Activated CD4-positive, alpha-beta T cell treated with anti-CD3 and anti-CD28 coated beads, Interleukin-2, amount 10 ng/mL, durations not matched to agents 24 days and 14 days (primary cell): ENCODE data around the gene DIP2B. TPM values are rescaled to one million over a fixed set of nuclear protein-coding genes. Genes with fewer than 3 reads are reported as not detected.

Experiments used
- DNase-seq: peaks from one replicate; pipeline ENCODE4 v3.0.0; 2022
- H3K27ac Mint-ChIP-seq: one replicate; pipeline ENCODE4 v1.8.0; 2022; ENCODE audit warnings: mild to moderate bottlenecking, mixed read lengths
- H3K27me3 Mint-ChIP-seq: one replicate; pipeline ENCODE4 v1.8.0; 2022; ENCODE audit warnings: mixed read lengths
- H3K36me3 Mint-ChIP-seq: one replicate; pipeline ENCODE4 v1.8.0; 2022; ENCODE audit warnings: low read depth, mild to moderate bottlenecking, mixed read lengths
- H3K4me1 Mint-ChIP-seq: one replicate; pipeline ENCODE4 v1.8.0; 2021; ENCODE audit warnings: mixed read lengths
- H3K4me3 Mint-ChIP-seq: one replicate; pipeline ENCODE4 v1.8.0; 2022; ENCODE audit warnings: mild to moderate bottlenecking, moderate library complexity, mixed read lengths
- H3K9me3 Mint-ChIP-seq: one replicate; pipeline ENCODE4 v1.8.0; 2021; ENCODE audit warnings: mixed read lengths
- intact Hi-C: fragments of 100-400 bp; cut with micrococcal nuclease; formaldehyde crosslinking; loops from one replicate; pipeline ENCODE4 v1.15.1; 2023
- total RNA-seq: library from RNA; stranded (reverse); gene quantifications from 2 replicates; pipeline ENCODE4 v1.2.3, GENCODE V29; 2022

Gene DIP2B
- total RNA-seq, 1 donor from 2014 or later, result 29.4 TPM

- intact Hi-C loops, result no loop called here
- peak; percentile 73 for DNase-seq
- Mint-ChIP-seq H3K27ac (peak overlapping the region; percentile 65), H3K4me1 (peaks cover 13% of the 10 kb centered on the region), H3K27me3 (no peaks in the 10 kb centered on the region), H3K36me3 (no peaks in the 10 kb centered on the region), H3K9me3 (no peaks in the 10 kb centered on the region), H3K4me3 (peak overlapping the region; percentile 15)
Observed at GRCh38 chr12:50589650-50590435, 85.1 kb downstream of the DIP2B start.

GRCh38 chr12:50590869-50591268, 86.1 kb downstream of the DIP2B start:
- no peak for DNase-seq
- Mint-ChIP-seq H3K4me1 (peaks cover 12% of the 10 kb centered on the region), H3K36me3 (no peaks in the 10 kb centered on the region), H3K27ac (no peak overlapping the region), H3K27me3 (no peaks in the 10 kb centered on the region), H3K4me3 (no peak overlapping the region), H3K9me3 (no peaks in the 10 kb centered on the region)
- intact Hi-C loops, result no loop called here

DNA sequence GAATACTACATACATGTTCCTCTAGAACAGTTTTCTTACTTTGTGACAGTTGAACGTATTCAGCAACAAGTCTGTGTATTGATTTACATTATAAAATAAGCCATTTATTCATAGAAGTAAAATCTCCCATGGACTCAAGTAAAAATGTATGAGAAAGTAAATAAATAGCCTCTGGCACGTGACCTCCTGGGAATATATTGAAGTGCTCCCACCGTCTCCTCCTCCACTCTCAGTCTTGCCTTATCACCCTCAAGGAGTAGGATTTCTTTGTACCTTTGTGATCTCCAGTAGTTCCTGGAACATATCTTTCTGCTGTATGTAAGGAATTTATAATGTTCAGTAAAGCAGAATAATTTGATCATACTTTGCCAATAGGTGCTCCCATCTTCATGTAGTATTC, 90.9 kb downstream of the DIP2B start:
- peaks cover 15% of the 10 kb centered on the region for H3K4me1 Mint-ChIP-seq
- no peak for DNase-seq

GRCh38 chr12:50597200-50598195, 92.7 kb downstream of the DIP2B start:
- intact Hi-C loops, result loop anchor here (1.0 to 5.0 kb wide), 5 partner anchors 40 to 93 kb away; partner anchors contain the start of gene DIP2B
- H3K36me3 Mint-ChIP-seq, result peaks cover 8% of the 10 kb centered on the region
- H3K9me3 Mint-ChIP-seq, result no peaks in the 10 kb centered on the region
- H3K27ac Mint-ChIP-seq, result peak overlapping the region; percentile 68
- no peaks in the 10 kb centered on the region for H3K27me3 Mint-ChIP-seq
- peak; percentile 81 for DNase-seq
- H3K4me1 Mint-ChIP-seq, result peaks cover 21% of the 10 kb centered on the region
- peak overlapping the region; percentile 17 for H3K4me3 Mint-ChIP-seq

More for the DNA sequence above, 90.9 kb downstream of the DIP2B start:
- no peaks in the 10 kb centered on the region for H3K27me3 Mint-ChIP-seq
- no peak overlapping the region for H3K4me3 Mint-ChIP-seq
- intact Hi-C loops, result loop anchor here (2.0 to 5.0 kb wide), 4 partner anchors 38 to 91 kb away; partner anchors contain the start of gene DIP2B
- H3K9me3 Mint-ChIP-seq, result no peaks in the 10 kb centered on the region
- H3K27ac Mint-ChIP-seq, result peak overlapping the region; percentile 34
- peaks cover 3% of the 10 kb centered on the region for H3K36me3 Mint-ChIP-seq

- H3K27ac Mint-ChIP-seq, result peak overlapping the region; percentile 75
- H3K9me3 Mint-ChIP-seq, result no peaks in the 10 kb centered on the region
- peaks cover 21% of the 10 kb centered on the region for H3K4me1 Mint-ChIP-seq
- peaks cover 8% of the 10 kb centered on the region for H3K36me3 Mint-ChIP-seq
- DNase-seq, result no peak
- H3K4me3 Mint-ChIP-seq, result peak overlapping the region; percentile 44
- H3K27me3 Mint-ChIP-seq, result no peaks in the 10 kb centered on the region
- intact Hi-C loops, result loop anchor here (5.0 kb wide), 2 partner anchors 41 to 66 kb away; no protein-coding TSS in a partner anchor
Observed at GRCh38 chr12:50598321-50598862, 93.6 kb downstream of the DIP2B start.

DNA sequence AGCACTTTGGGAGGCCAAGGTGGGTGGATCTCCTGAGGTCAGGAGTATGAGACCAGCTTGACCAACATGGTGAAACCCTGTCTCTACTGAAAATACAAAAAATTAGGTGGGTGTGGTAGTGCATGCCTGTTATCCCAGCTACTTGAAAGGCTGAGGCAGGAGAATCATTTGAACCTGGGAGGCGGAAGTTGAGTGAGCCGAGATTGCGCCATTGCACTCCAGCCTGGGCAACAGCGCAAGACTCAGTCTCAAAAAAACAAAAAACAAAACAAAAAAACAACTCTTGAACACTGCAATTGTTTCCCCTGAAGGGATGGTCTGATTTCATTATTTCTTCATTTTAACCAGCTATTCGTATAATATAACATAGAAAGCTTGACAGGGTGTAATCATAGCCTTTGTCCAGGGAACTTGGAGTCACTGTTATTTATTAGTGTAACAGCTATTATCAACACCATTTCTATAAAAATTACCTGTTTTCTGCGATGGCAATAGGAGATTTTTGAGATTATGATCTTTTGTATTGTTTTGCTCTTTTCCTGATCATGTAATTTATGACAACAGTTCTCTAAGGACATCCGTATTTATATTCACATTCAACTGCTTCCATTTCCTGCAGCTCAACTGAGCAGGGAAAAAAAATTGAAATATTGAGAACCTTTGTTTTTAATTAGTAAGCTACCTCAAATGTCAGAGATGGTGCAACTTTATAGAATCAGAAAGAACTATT, 94.7 kb downstream of the DIP2B start:
- Mint-ChIP-seq H3K9me3 (no peaks in the 10 kb centered on the region), H3K27me3 (no peaks in the 10 kb centered on the region), H3K4me3 (no peak overlapping the region), H3K36me3 (peaks cover 8% of the 10 kb centered on the region), H3K27ac (no peak overlapping the region), H3K4me1 (peaks cover 21% of the 10 kb centered on the region)
- DNase-seq, result no peak
- intact Hi-C loops, result loop anchor here (5.0 kb wide), 2 partner anchors 42 to 67 kb away; no protein-coding TSS in a partner anchor

- peak overlapping the region; percentile 29 for H3K27ac Mint-ChIP-seq
- H3K9me3 Mint-ChIP-seq, result no peaks in the 10 kb centered on the region
- intact Hi-C loops, result no loop called here
- H3K4me3 Mint-ChIP-seq, result no peak overlapping the region
- H3K36me3 Mint-ChIP-seq, result peaks cover 8% of the 10 kb centered on the region
- DNase-seq, result no peak
- no peaks in the 10 kb centered on the region for H3K27me3 Mint-ChIP-seq
- peaks cover 21% of the 10 kb centered on the region for H3K4me1 Mint-ChIP-seq
Observed at GRCh38 chr12:50600364-50600763, 95.6 kb downstream of the DIP2B start.

DNA sequence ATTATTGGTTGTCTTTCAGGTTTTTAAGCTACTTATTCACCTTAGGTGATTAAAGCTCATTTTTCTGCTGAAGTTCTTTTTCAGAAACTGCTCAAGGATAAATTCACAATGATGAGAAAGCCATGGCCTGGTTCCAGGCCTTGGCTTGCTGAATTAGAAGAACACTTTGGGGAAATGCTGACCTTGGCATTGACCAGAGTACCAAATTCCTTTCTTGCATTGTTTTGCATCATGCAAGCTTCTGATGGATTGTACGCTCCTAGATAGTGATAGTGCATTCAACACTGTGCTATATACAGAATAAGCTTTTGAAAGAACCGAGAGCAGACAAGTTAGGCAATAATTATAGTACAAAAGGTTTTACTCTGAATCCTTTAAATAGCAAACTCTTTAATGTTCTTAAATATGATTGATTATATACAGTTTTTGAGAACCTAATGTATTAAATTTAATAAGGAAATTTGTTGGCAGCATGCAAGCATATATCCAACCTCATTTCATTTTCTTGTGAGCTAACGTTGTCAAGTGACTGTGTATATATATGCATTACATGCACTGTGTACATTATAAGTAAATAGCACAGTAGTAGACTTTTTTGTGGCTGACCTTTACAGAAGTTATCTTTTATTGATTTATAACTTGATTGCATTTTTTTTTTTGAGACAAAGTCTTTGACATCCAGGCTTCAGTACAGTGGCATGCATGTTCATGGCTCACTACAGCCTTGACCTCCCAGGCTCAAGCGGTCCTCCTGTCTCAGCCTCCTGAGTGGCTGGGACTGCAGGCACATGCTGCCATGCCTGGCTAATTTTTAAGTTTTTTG, 99.2 kb downstream of the DIP2B start:
- peaks cover 17% of the 10 kb centered on the region for H3K4me1 Mint-ChIP-seq
- intact Hi-C loops, result no loop called here
- no peak overlapping the region for H3K27ac Mint-ChIP-seq
- H3K9me3 Mint-ChIP-seq, result no peaks in the 10 kb centered on the region
- no peak for DNase-seq
- H3K27me3 Mint-ChIP-seq, result no peaks in the 10 kb centered on the region
- H3K36me3 Mint-ChIP-seq, result peaks cover 13% of the 10 kb centered on the region
- no peak overlapping the region for H3K4me3 Mint-ChIP-seq

- Mint-ChIP-seq H3K36me3 (peaks cover 16% of the 10 kb centered on the region), H3K4me3 (no peak overlapping the region), H3K27ac (no peak overlapping the region), H3K4me1 (peaks cover 17% of the 10 kb centered on the region), H3K9me3 (no peaks in the 10 kb centered on the region), H3K27me3 (no peaks in the 10 kb centered on the region)
- intact Hi-C loops, result no loop called here
- no peak for DNase-seq
Observed at GRCh38 chr12:50604640-50604920, 99.8 kb downstream of the DIP2B start.

DNA sequence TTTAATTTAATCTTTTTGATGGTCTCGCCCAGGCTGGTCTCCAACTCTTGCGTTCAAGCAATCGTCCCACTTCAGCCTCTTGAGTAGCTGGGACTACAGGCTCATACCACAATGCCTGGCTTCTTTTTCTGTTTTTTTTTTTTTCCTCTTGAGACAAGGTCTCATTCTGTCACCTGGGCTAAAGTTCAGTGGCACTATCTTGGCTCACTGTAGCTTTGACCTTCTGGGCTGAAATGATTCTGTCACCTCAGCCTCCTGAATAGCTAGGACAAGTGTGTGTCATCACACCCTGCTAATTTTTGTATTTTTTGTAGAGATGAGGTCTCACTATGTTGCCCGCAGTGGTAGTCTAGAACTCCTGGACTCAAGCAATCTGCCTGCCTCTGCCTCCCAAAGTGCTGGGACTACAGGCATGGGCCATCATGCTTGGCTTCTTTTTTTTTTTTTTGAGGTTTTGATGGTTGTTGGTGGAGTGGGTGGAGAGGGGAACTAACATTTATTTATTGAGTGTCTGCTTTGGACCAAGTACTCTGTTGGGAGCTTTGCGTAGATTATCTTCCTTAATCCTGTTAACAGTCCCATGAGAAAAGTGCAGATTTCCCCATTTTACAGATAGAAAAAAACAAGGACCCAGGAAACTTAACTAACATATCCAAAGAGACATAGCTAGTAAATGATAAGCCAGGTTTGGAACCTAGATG, 102.0 kb downstream of the DIP2B start:
- Mint-ChIP-seq H3K27ac (no peak overlapping the region), H3K4me1 (peaks cover 7% of the 10 kb centered on the region), H3K4me3 (no peak overlapping the region), H3K27me3 (no peaks in the 10 kb centered on the region), H3K9me3 (no peaks in the 10 kb centered on the region), H3K36me3 (peaks cover 12% of the 10 kb centered on the region)
- DNase-seq, result no peak
- intact Hi-C loops, result no loop called here

DNA sequence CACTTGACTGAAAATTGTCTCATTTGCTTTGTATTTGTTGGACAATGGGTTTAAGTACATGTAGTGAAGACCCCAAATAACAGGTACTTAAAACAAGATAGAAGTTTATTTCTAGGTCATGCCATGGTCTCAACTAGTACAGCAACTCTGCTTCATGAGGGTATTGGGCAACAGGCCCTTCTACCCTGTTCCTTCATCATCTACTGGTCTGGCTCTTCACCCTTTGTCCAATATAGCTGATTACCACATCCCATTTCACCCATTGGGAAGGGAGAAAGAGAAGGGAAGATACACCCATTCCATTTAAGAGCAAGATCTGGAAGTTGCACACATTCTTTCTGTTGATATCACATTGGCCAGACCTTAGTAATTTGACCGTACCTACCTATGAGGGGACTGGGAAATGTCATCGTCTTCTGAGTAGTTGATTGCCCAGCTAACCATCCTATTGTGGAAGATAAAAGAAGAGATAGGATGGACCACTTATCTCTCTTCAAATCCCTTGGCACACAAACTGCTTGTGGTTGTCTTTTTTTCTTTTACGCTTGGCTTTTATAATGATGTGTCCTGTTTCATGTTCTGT, 104.6 kb downstream of the DIP2B start:
- Mint-ChIP-seq H3K9me3 (no peaks in the 10 kb centered on the region), H3K27ac (no peak overlapping the region), H3K4me3 (no peak overlapping the region), H3K36me3 (peaks cover 12% of the 10 kb centered on the region), H3K27me3 (no peaks in the 10 kb centered on the region), H3K4me1 (peaks cover 7% of the 10 kb centered on the region)
- no peak for DNase-seq
- intact Hi-C loops, result no loop called here

- Mint-ChIP-seq H3K9me3 (no peaks in the 10 kb centered on the region), H3K36me3 (peaks cover 12% of the 10 kb centered on the region), H3K27me3 (no peaks in the 10 kb centered on the region), H3K4me1 (peaks cover 7% of the 10 kb centered on the region), H3K4me3 (no peak overlapping the region), H3K27ac (no peak overlapping the region)
- DNase-seq, result no peak
- intact Hi-C loops, result no loop called here
Observed at GRCh38 chr12:50610171-50610570, 105.4 kb downstream of the DIP2B start.
